Parathyroid adenoma (tissue), 2 donors: ENCODE results near the gene SORCS3.

ENCODE experiments used
- H2AFZ ChIP-seq: fragments of 300-600 bp; sonication (generic); one replicate; pipeline ENCODE4 v1.7.0; 2017; ENCODE audit warnings: antibody characterized with exemption, mild to moderate bottlenecking
- H3K27ac ChIP-seq: fragments of 300-600 bp; sonication (generic); one replicate; pipeline ENCODE4 v1.7.0; 2017
- H3K27me3 ChIP-seq: fragments of 300-600 bp; sonication (generic); one replicate; pipeline ENCODE4 v1.7.0; 2017; ENCODE audit warnings: low read length; ENCODE audit not compliant: control insufficient read depth, insufficient read depth
- H3K36me3 ChIP-seq: fragments of 300-600 bp; sonication (generic); one replicate; pipeline ENCODE4 v1.7.0; 2017; ENCODE audit warnings: low read length; ENCODE audit not compliant: control insufficient read depth, insufficient read depth
- H3K4me1 ChIP-seq: fragments of 300-600 bp; sonication (generic); one replicate; pipeline ENCODE4 v1.7.0; 2017; ENCODE audit warnings: control low read depth
- H3K4me2 ChIP-seq: fragments of 300-600 bp; sonication (generic); one replicate; pipeline ENCODE4 v1.7.0; 2017; ENCODE audit warnings: low read length
- H3K4me3 ChIP-seq: fragments of 300-600 bp; sonication (generic); one replicate; pipeline ENCODE4 v1.7.0; 2017; ENCODE audit warnings: low read depth, low read length
- H3K79me2 ChIP-seq: fragments of 300-600 bp; sonication (generic); one replicate; pipeline ENCODE4 v1.7.0; 2017; ENCODE audit warnings: control low read depth
- H3K9ac ChIP-seq: fragments of 300-600 bp; sonication (generic); one replicate; pipeline ENCODE4 v1.7.0; 2017; ENCODE audit warnings: mild to moderate bottlenecking
- H3K9me3 ChIP-seq: fragments of 300-600 bp; sonication (generic); one replicate; pipeline ENCODE4 v1.7.0; 2017; ENCODE audit warnings: low read length; ENCODE audit not compliant: control insufficient read depth
- TF ChIP-seq, protein P1 (sequence below): fragments of 300-600 bp; sonication (generic); IDR thresholded peaks from one replicate; pipeline ENCODE4 v1.7.0; 2017; ENCODE audit warnings: antibody characterized with exemption, mild to moderate bottlenecking
- donor health status: primary hyperparathyroidism.

The SORCS3 gene

GRCh38 chr10:105085980-105086379 is 444.9 kb downstream of the SORCS3 start:
- Histone ChIP-seq H2AFZ (no peak overlapping the region), H3K27ac (no peak overlapping the region), H3K79me2 (no peaks in the 10 kb centered on the region)

DNA sequence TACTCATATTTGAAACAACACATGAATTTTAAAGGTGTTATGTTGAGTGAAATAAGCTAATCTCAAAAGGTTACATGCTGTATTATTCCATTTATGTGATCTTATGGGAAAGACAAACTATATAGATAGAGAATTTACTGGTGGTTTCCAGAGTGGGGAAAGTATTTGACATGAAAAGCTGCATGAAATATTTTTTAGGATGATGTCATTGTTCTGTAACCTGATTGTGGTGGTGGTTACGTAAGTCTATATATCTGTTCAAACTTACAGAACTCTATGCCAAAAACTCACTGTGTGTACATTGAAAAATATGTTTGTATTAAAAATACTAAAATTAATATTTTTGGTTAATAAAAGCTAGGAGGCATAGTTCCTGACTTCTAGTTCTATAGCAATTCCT is 453.0 kb downstream of the SORCS3 start:
- no peaks in the 10 kb centered on the region for H3K36me3 ChIP-seq
- no peak overlapping the region for H3K27ac ChIP-seq
- H3K4me3 ChIP-seq, result no peak overlapping the region
- no peak overlapping the region for H3K4me2 ChIP-seq
- no peaks in the 10 kb centered on the region for H3K9me3 ChIP-seq
- no peaks in the 10 kb centered on the region for H3K27me3 ChIP-seq
- H2AFZ ChIP-seq, result no peak overlapping the region
- no peaks in the 10 kb centered on the region for H3K79me2 ChIP-seq
- no peak overlapping the region for H3K9ac ChIP-seq
- TF ChIP-seq, protein P1, sequence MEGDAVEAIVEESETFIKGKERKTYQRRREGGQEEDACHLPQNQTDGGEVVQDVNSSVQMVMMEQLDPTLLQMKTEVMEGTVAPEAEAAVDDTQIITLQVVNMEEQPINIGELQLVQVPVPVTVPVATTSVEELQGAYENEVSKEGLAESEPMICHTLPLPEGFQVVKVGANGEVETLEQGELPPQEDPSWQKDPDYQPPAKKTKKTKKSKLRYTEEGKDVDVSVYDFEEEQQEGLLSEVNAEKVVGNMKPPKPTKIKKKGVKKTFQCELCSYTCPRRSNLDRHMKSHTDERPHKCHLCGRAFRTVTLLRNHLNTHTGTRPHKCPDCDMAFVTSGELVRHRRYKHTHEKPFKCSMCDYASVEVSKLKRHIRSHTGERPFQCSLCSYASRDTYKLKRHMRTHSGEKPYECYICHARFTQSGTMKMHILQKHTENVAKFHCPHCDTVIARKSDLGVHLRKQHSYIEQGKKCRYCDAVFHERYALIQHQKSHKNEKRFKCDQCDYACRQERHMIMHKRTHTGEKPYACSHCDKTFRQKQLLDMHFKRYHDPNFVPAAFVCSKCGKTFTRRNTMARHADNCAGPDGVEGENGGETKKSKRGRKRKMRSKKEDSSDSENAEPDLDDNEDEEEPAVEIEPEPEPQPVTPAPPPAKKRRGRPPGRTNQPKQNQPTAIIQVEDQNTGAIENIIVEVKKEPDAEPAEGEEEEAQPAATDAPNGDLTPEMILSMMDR, result no peak
- no peaks in the 10 kb centered on the region for H3K4me1 ChIP-seq

More at GRCh38 chr10:105085980-105086379, 444.9 kb downstream of the SORCS3 start:
- H3K4me2 ChIP-seq, result no peak overlapping the region
- H3K4me1 ChIP-seq, result no peaks in the 10 kb centered on the region
- no peaks in the 10 kb centered on the region for H3K36me3 ChIP-seq
- H3K4me3 ChIP-seq, result no peak overlapping the region
- TF ChIP-seq, protein P1, result no peak
- no peaks in the 10 kb centered on the region for H3K27me3 ChIP-seq
- no peaks in the 10 kb centered on the region for H3K9me3 ChIP-seq
- no peak overlapping the region for H3K9ac ChIP-seq

GRCh38 chr10:105096316-105096715 is 455.2 kb downstream of the SORCS3 start:
- Histone ChIP-seq H3K4me3 (no peak overlapping the region), H3K36me3 (no peaks in the 10 kb centered on the region), H3K9ac (no peak overlapping the region), H3K4me1 (no peaks in the 10 kb centered on the region), H3K79me2 (no peaks in the 10 kb centered on the region), H3K27me3 (no peaks in the 10 kb centered on the region), H3K27ac (no peak overlapping the region), H2AFZ (no peak overlapping the region), H3K4me2 (no peak overlapping the region), H3K9me3 (no peaks in the 10 kb centered on the region)
- TF ChIP-seq, protein P1, result no peak

- no peaks in the 10 kb centered on the region for H3K79me2 ChIP-seq
- H3K36me3 ChIP-seq, result no peaks in the 10 kb centered on the region
- H3K4me3 ChIP-seq, result no peak overlapping the region
- no peaks in the 10 kb centered on the region for H3K4me1 ChIP-seq
- H3K9me3 ChIP-seq, result no peaks in the 10 kb centered on the region
- H3K27ac ChIP-seq, result no peak overlapping the region
- no peak overlapping the region for H2AFZ ChIP-seq
- H3K27me3 ChIP-seq, result no peaks in the 10 kb centered on the region
- no peak overlapping the region for H3K4me2 ChIP-seq
- no peak overlapping the region for H3K9ac ChIP-seq
- TF ChIP-seq, protein P1, result no peak
Observed at GRCh38 chr10:105102977-105103376, 461.9 kb downstream of the SORCS3 start.

DNA sequence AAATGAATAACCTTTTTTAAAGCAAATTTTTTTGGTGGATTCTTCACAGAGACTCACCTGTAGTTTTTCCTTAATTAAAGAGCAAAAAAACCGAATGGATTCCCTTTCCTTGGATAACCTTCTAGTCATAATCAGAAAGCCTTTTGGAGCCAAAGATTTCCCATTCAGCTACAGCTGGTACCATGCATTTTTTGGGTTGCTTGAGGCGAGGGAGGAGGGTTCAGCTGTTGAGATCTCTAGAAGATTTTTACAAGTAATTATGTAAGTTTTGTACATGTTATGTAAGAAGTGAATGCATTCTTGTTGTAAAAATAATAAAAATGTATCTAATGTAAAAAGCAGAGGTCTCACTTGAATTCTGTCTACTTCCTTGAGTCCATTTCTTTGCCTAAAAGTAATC is 463.2 kb downstream of the SORCS3 start:
- no peak overlapping the region for H3K4me3 ChIP-seq
- H3K36me3 ChIP-seq, result no peaks in the 10 kb centered on the region
- H3K4me2 ChIP-seq, result no peak overlapping the region
- H3K27ac ChIP-seq, result no peak overlapping the region
- H3K9ac ChIP-seq, result no peak overlapping the region
- TF ChIP-seq, protein P1, result no peak
- H3K79me2 ChIP-seq, result no peaks in the 10 kb centered on the region
- H3K4me1 ChIP-seq, result no peaks in the 10 kb centered on the region
- no peaks in the 10 kb centered on the region for H3K9me3 ChIP-seq
- no peaks in the 10 kb centered on the region for H3K27me3 ChIP-seq
- no peak overlapping the region for H2AFZ ChIP-seq
